Measurements from ENCODE around the gene SAMD11. TPM values are rescaled to one million over a fixed set of nuclear protein-coding genes. Genes with fewer than 3 reads are reported as not detected.

SAMD11 gene
- total and polyA plus RNA-seq, 2 of the 8 experiments (the other 6 are each of a cell fraction or from before 2014, with no cell fraction given) = 0.18 to 0.30 TPM

- Histone ChIP-seq H3K23me2 (ENCODE audit: low read depth, low read length) (peaks cover 13% of the 10 kb centered on the region; the same call in 1 of the 2 replicates), H3K18ac (ENCODE audit: extremely low read depth, low read length) (peak within 1 kb of the TSS; percentile 95), H2BK5ac (ENCODE audit: low read depth, low read length) (no peak within 1 kb of the TSS; the same call in 1 of the 2 replicates), H3K9ac (replicated peaks in 1 of 4; ENCODE audit: extremely low read depth in 1 of 4, low read depth in 3 of 4, low read length in 3 of 4) (peak within 1 kb of the TSS in 1 of 4 experiments; percentile 70; a peak in 3 of 7 replicates), H4K8ac (ENCODE audit: extremely low read depth, insufficient read depth, low read length) (peak within 1 kb of the TSS; percentile 86), H3K23ac (ENCODE audit: insufficient read length) (no peak within 1 kb of the TSS), H4K5ac (ENCODE audit: insufficient read length, low read depth, low read length) (no peak within 1 kb of the TSS), H3K4ac (replicated peaks; ENCODE audit: insufficient read length, low read depth, low read length) (peak within 1 kb of the TSS; percentile 85), H2AK5ac (ENCODE audit: low read depth, low read length) (no peak within 1 kb of the TSS), H3K4me1 (replicated peaks in 1 of 4; ENCODE audit: control insufficient read depth in 3 of 4, insufficient read depth in 4 of 4, low read length in 3 of 4) (peaks cover 0 to 16% (median 9%) of the 10 kb centered on the region in 4 experiments; a peak in 5 of 7 replicates), H3K79me1 (ENCODE audit: low read depth, low read length) (no peaks in the 10 kb centered on the region; the same call in 1 of the 2 replicates), H3K4me3 (ENCODE audit: extremely low read depth in 1 of 4, insufficient read depth in 2 of 4, low read depth in 3 of 4, low read length in 4 of 4) (peak within 1 kb of the TSS; percentile 38 to 70 (median 48)), H2BK15ac (ENCODE audit: low read length) (no peak within 1 kb of the TSS), H3K79me2 (ENCODE audit: control insufficient read depth in 1 of 2, insufficient read depth in 2 of 2, low read length in 2 of 2) (peaks cover 0 to 3% of the 10 kb centered on the region in 2 experiments; a peak in 1 of 4 replicates), H2BK20ac (ENCODE audit: low read length) (no peak within 1 kb of the TSS), H3K56ac (replicated peaks; ENCODE audit: insufficient read length, low read depth, low read length) (no peak within 1 kb of the TSS), H3K27me3 (replicated peaks in 1 of 4; ENCODE audit: control insufficient read depth in 3 of 4, extremely low read depth in 1 of 4, insufficient read depth in 3 of 4, low read length in 3 of 4) (peaks cover 11 to 66% (median 58%) of the 10 kb centered on the region in 4 experiments), H3K27ac (ENCODE audit: low read depth, low read length) (no peak within 1 kb of the TSS), H3K36me3 (ENCODE audit: control insufficient read depth in 2 of 4, insufficient read depth in 4 of 4, low read length in 3 of 4) (peaks cover 0 to 19% (median 10%) of the 10 kb centered on the region in 4 experiments; a peak in 7 of 8 replicates), H2BK120ac (replicated peaks; ENCODE audit: low read depth, low read length) (no peak within 1 kb of the TSS), H2AFZ (ENCODE audit: low read length) (no peak within 1 kb of the TSS; the same call in 1 of the 2 replicates), H2BK12ac (ENCODE audit: low read depth, low read length) (0 out of 2 replicates have a peak within 1 kb of the TSS, but pooled peaks have one; percentile 84), H3K9me3 (ENCODE audit: insufficient read depth in 2 of 2, low read depth in 1 of 2, low read length in 1 of 2) (no peaks in the 10 kb centered on the region), H3K4me2 (ENCODE audit: insufficient read depth in 1 of 2, low read depth in 2 of 2, low read length in 2 of 2) (peak within 1 kb of the TSS; percentile 83 to 99), H3K14ac (ENCODE audit: insufficient read length) (no peak within 1 kb of the TSS), H4K20me1 (replicated peaks in 1 of 2; ENCODE audit: control insufficient read depth in 1 of 2, insufficient read depth in 2 of 2, low read length in 2 of 2) (peaks cover 0 to 36% of the 10 kb centered on the region in 2 experiments), H4K91ac (replicated peaks; ENCODE audit: insufficient read length, low read length) (peak within 1 kb of the TSS; percentile 93)
- ChIA-PET CTCF (ENCODE audit: partially characterized antibody) (interaction anchor here (0.5 to 1.1 kb wide), 5 partner anchors 14 to 275 kb away, joined by 3 to 6 read pairs (median 4); no protein-coding TSS in a partner anchor), POLR2A (ENCODE audit: partially characterized antibody) (interaction anchor here (0.7 to 2.2 kb wide), 7 partner anchors 10 to 98 kb away, joined by 3 to 11 read pairs (median 3); no protein-coding TSS in a partner anchor)
- no peak for TF ChIP-seq TBP (IDR thresholded peaks at IDR 0.05; ENCODE audit: low read depth, low read length)
- TF ChIP-seq CHD1 (IDR thresholded peaks at IDR 0.05; ENCODE audit: low read depth, low read length) = no peak
- TF ChIP-seq SIRT6 (IDR thresholded peaks at IDR 0.05; ENCODE audit: low read length) = no peak
- no peak for TF ChIP-seq CTBP2 (IDR thresholded peaks at IDR 0.05; ENCODE audit: borderline replicate concordance, insufficient read depth, insufficient read length, low read length)
- no peak for TF ChIP-seq JUND (IDR thresholded peaks at IDR 0.05; ENCODE audit: low read length)
- 21% methylated on average over 24 of the region's 31 CpGs; no CpG with 5 or more reads in 1 of the 2 experiments for WGBS, 2 experiments (ENCODE audit: extremely low coverage in 1 of 2, insufficient coverage in 1 of 2, insufficient read length in 1 of 2, insufficient replicate concordance in 2 of 2, low coverage in 1 of 2, low lambda C conversion rate in 2 of 2, missing lambda C conversion rate in 1 of 2)
- DNase-seq (ENCODE audit: low read depth in 1 of 2, low spot score in 2 of 2) = peak in 1 of 2 experiments; percentile 79
- no peak for FAIRE-seq
These were observed 42.5 kb downstream of the SAMD11 start, which contains the start of gene PLEKHN1 for GRCh38 chr1:966135-966703. PLEKHN1 (plus strand) TSS chr1:966482; CDS start chr1:966532, 50 bp downstream.
